NCI-H2196 (cell line): ENCODE results near the gene FGR.
A peak's percentile ranks its signal among the peaks of the same experiment; 100 is the strongest.
"Not testable (repeated sequence)": the region's sequence is repeated elsewhere in the genome, so short reads cannot be mapped to it uniquely, and the experiment has no call there.

Experiments used
- DNase-seq: peaks from one replicate; lab custom pipeline; 2025; ENCODE audit not compliant: unreplicated experiment; lab: John Stamatoyannopoulos, UW

Gene FGR

GRCh38 chr1:27634985-27635367, at the start of gene FGR:
Gene FGR (minus strand): TSS chr1:27635185. CDS start chr1:27623916, 11,269 bp downstream.
- DNase-seq = no peak

GRCh38 chr1:27684176-27684575, 49.2 kb upstream of the FGR start:
- no peak for DNase-seq

DNA sequence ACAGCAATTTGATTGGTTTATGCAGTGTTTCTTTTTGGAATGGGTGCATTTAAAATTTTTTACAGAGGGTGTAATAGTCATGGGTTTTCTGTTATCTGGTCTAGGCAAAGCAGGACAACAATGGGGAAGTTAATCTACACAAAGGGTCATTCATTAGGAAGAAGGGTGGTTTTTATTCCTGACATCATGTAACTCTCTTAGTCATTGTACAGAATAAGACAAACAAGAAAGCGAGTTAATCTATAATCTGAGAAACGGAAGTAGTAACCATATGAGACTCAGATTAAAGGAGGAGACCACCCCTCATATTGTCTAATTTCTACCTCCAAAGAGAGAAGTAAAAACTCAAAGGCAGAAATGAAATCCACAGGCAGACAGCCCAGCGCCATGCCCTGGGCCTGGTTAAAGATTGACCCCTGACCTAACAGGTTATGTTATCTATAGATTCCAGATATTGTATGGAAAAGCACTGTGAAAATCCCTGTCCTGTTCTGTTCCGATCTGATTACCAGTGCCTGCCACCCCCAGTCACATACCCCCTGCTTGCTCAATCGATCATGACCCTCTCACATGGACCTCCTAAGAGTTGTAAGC, 47.5 kb upstream of the FGR start:
- no peak for DNase-seq

DNA sequence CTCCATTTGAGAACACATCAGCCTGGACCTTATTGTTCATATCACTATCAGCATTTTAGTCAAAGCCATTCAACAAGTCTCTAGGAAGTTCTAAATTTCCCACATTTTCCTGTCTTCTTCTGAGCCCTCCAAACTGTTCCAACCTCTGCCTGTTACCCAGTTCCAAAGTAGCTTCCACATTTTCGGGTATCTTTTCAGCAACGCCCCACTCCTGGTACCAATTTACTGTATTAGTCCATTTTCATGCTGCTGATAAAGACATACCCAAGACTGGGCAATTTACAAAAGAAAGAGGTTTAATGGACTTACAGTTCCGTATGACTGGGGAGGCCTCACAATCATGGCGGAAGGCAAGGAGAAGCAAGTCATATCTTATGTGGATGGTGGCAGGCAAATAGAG, 46.6 kb upstream of the FGR start:
- not testable (repeated sequence) for DNase-seq

- not testable (repeated sequence) for DNase-seq
Measured at GRCh38 chr1:27680225-27680791, 45.3 kb upstream of the FGR start.

DNA sequence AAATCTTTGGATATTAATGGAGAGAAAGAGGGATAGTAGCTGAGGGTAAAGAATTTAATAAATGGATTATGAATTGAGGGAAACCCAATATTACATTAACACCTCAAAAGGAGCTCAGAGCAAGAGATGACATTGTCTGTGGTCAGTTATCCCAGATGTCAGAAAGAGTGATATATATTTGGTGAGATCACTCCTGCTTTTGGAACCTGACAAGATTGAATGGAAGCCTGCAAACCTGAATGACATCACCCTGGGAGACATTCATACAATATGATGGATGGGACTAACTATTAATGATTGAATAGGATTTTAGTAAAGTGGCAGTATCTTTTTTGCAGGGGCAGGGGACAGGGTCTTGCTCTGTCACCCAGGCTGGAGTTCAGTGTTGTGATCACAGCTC, 43.8 kb upstream of the FGR start:
- DNase-seq = no peak

GRCh38 chr1:27676410-27676809, 41.4 kb upstream of the FGR start:
- no peak for DNase-seq

GRCh38 chr1:27672750-27673112, 37.7 kb upstream of the FGR start:
- DNase-seq = no peak

- peak; percentile 96 for DNase-seq
Measured at GRCh38 chr1:27671964-27672749, 37.2 kb upstream of the FGR start, which contains the start of gene IFI6. Gene IFI6 (minus strand): TSS chr1:27672192. CDS start chr1:27669314, 2,878 bp downstream.

- no peak for DNase-seq
Measured at GRCh38 chr1:27669876-27670275, 34.9 kb upstream of the FGR start.

GRCh38 chr1:27668808-27669723, 34.1 kb upstream of the FGR start:
- DNase-seq = peak; percentile 66

- DNase-seq = no peak
Measured at GRCh38 chr1:27668121-27668807, 33.3 kb upstream of the FGR start.

DNA sequence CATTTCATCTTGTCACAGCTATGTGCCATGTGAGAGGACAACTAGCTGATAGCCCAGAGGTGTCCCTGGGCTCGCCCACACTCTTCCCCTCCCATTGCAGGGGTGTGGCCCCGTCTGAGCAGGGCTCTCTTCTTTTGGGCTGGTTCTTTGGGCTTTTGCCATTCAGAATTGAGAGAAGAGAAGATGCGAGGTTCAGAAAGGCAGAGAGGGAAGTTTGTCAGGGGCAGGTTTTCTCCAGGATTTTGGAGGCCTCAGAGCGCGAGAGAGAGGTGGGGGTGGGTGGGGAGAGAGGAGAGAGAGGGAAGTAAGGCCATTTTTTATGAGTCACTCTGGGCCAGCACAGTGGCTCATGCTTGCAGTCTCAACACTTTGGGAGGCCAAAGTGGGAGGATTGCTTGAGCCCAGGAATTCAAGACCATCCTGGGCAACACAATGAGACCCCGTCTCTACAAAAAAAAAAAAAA, 31.8 kb upstream of the FGR start:
- DNase-seq = no peak

DNA sequence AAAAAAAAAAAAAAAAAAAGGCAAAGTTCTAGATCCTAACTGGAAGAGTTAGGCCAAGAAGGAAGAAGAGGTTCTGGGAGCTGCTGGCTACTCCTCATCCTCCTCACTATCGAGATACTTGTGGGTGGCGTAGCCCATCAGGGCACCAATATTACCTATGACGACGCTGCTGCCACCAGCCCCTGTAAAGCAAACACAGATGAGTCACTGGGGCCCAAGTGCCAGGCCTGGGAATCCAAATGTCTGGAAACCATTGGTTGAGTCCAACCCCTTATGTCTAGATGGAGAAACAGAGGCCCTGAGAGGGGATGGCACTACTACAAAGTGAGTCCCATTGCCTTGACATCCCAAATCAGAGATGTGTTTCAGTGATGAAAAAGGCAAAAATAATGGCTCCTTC, 31.3 kb upstream of the FGR start:
- no peak for DNase-seq

- no peak for DNase-seq
Measured at GRCh38 chr1:27665016-27665651, 30.1 kb upstream of the FGR start.

- no peak for DNase-seq
Measured at GRCh38 chr1:27664291-27664690, 29.3 kb upstream of the FGR start.

- peak; percentile 87 for DNase-seq
Measured at GRCh38 chr1:27662707-27663393, 27.9 kb upstream of the FGR start.

- DNase-seq = no peak
Measured at GRCh38 chr1:27662261-27662660, 27.3 kb upstream of the FGR start.

- no peak for DNase-seq
Measured at GRCh38 chr1:27661412-27662075, 26.6 kb upstream of the FGR start.
